Gastroesophageal sphincter (tissue), 4 donors: ENCODE data around the gene TGFB1I1. TPM values are rescaled to one million over a fixed set of nuclear protein-coding genes. Genes with fewer than 3 reads are reported as not detected.
"Not testable (repeated sequence)": the region's sequence is repeated elsewhere in the genome, so short reads cannot be mapped to it uniquely, and the experiment has no call there.

Experiments used
- ATAC-seq: fragments of 150-250 bp; one replicate; pipeline ENCODE4 v1.9.1; 2016; ENCODE audit warnings: mild to moderate bottlenecking, moderate library complexity
- H3K27ac ChIP-seq, 4 donors: fragments of 200-600 bp; sonication (generic) in 3 of 4; 1 replicate in 3 of 4; 2 replicates in 1 of 4; pipeline ENCODE4 v1.5.1; 2016 to 2019
- H3K27me3 ChIP-seq: fragments of 200-600 bp; sonication (generic); one replicate; pipeline ENCODE4 v1.5.1; 2019
- H3K36me3 ChIP-seq, 2 donors: fragments of 200-600 bp; sonication (generic); one replicate each; pipeline ENCODE4 v1.5.1; 2019; ENCODE audit warnings: control low read depth in 1 of 2
- H3K4me1 ChIP-seq, 3 donors: fragments of 200-600 bp; sonication (generic); 1 replicate in 2 of 3; 2 replicates in 1 of 3; pipeline ENCODE4 v1.5.1; 2016 to 2019; ENCODE audit warnings: control low read depth in 2 of 3
- H3K4me3 ChIP-seq, 2 donors: fragments of 200-600 bp; sonication (generic); one replicate each; pipeline ENCODE4 v1.5.1; 2019; ENCODE audit warnings: mild to moderate bottlenecking in 1 of 2, moderate library complexity in 1 of 2
- H3K9me3 ChIP-seq, 3 donors: fragments of 200-600 bp; sonication (generic); one replicate each; pipeline ENCODE4 v1.5.1; 2017 to 2019; ENCODE audit warnings: control low read depth in 2 of 3
- CTCF ChIP-seq, 4 experiments: fragments of 200-600 bp in 2 of 4; fragments of 450-650 bp in 2 of 4; sonication (generic) in 1 of 4; IDR thresholded peaks; one replicate each; pipeline ENCODE4 v1.5.1; 2017 to 2019; ENCODE audit warnings: antibody characterized with exemption in 4 of 4, mild to moderate bottlenecking in 2 of 4, moderate library complexity in 2 of 4
- EP300 ChIP-seq: sonication (generic); formaldehyde crosslinking; IDR thresholded peaks from one replicate; pipeline ENCODE4 v1.6.1; 2017; ENCODE audit warnings: antibody characterized with exemption, mild to moderate bottlenecking
- POLR2A ChIP-seq, 2 donors: fragments of 450-650 bp; IDR thresholded peaks; one replicate each; pipeline ENCODE4 v1.6.1; 2017; ENCODE audit warnings: antibody characterized with exemption in 2 of 2, mild to moderate bottlenecking in 2 of 2, moderate library complexity in 1 of 2
- POLR2AphosphoS5 ChIP-seq: sonication (generic); formaldehyde crosslinking; IDR thresholded peaks from one replicate; pipeline ENCODE4 v1.6.1; 2017; ENCODE audit warnings: antibody characterized with exemption
- WGBS, 2 donors: methylation state at CpG; one replicate each; pipeline ENCODE4 v1.1.5; 2018; ENCODE audit warnings: low coverage in 1 of 2; 5-methylcytosine and 5-hydroxymethylcytosine counted together
- total RNA-seq, 4 donors: library from RNA; depleted of rRNA; stranded (reverse); fragments of >200 nt; gene quantifications; one replicate each; pipeline ENCODE4 v1.1.0, GENCODE V29; 2016

Gene TGFB1I1
- total RNA-seq, 4 donors from 2014 or later, result 157 to 438 (median 211) TPM

DNA sequence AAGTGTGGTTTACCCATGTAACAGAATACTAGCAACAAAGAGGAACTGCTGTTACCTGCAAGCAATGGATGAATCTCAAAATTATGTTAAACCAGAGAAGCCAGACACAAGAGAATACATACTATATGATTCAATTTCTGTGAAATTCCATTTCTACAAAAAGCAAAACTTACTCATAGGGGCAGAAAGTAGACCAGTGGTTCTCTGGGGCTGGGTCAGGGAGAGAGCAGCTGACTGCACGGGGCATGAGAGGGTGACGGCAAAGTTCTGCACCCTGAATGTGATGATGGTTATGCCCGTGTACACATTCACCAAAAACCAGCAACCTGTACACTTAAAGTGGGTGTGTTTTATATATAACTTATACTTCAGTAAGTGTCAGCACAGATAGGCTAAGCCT is 32.4 kb upstream of the TGFB1I1 start:
- Histone ChIP-seq H3K4me3 (no peak overlapping the region), H3K36me3 (peaks cover 0 to 14% of the 10 kb centered on the region in 2 donors), H3K27ac (no peak overlapping the region), H3K9me3 (no peaks in the 10 kb centered on the region), H3K4me1 (peaks cover 0 to 18% (median 0%) of the 10 kb centered on the region in 3 donors), H3K27me3 (no peaks in the 10 kb centered on the region)
- no peak for ATAC-seq
- WGBS, 2 donors, result 74 to 83% methylated on average over 3 of the region's 3 CpGs
- no peak for TF ChIP-seq EP300
- no peak for TF ChIP-seq POLR2A (IDR thresholded peaks at IDR 0.05)
- TF ChIP-seq POLR2AphosphoS5, result no peak
- no peak for TF ChIP-seq CTCF (IDR thresholded peaks at IDR 0.05)

DNA sequence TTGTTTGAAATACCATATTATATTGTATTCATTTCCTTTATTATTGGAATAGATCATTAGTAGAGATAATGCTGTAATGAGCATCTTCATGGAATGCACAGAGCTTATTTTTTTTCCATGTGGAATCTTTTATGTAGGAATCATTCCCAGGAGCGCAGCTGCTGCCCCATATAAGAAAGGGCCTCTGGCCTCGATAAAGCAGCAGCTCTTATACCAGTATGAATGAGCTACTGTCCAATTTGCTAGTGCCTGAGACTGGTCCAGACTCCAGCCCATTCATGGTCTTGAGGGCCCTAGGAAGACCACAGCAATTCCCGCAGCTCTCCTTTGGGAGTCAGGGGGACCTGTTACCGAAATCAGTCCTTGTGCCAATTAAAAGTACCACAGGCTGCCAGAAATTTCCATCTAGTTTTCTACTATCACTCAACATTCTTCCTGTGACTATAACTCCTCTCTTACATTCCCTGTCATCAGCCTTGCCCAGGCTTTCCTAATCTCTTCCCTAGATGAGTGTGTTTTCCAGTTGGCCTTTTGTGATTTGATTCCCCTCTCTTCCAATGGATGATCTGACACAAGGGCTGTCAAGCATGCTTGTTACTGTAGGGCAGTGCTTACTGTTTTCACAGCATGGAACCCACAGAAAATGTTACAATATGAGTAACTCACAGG is 31.3 kb upstream of the TGFB1I1 start:
- no peak for TF ChIP-seq EP300
- TF ChIP-seq POLR2A (IDR thresholded peaks at IDR 0.05), result no peak
- TF ChIP-seq CTCF (IDR thresholded peaks at IDR 0.05), result no peak
- TF ChIP-seq POLR2AphosphoS5, result no peak
- Histone ChIP-seq H3K9me3 (no peaks in the 10 kb centered on the region), H3K4me3 (no peak overlapping the region), H3K27me3 (no peaks in the 10 kb centered on the region), H3K4me1 (peaks cover 0 to 18% (median 0%) of the 10 kb centered on the region in 3 donors), H3K36me3 (peaks cover 0 to 12% of the 10 kb centered on the region in 2 donors), H3K27ac (no peak overlapping the region)
- WGBS, 2 donors, result 45 to 57% methylated on average over 4 of the region's 4 CpGs
- no peak for ATAC-seq

- Histone ChIP-seq H3K36me3 (no peaks in the 10 kb centered on the region), H3K27ac (peak overlapping the region in 2 of 4 donors; percentile 93 to 94), H3K27me3 (no peaks in the 10 kb centered on the region), H3K9me3 (no peaks in the 10 kb centered on the region), H3K4me3 (peak overlapping the region; percentile 79 to 82), H3K4me1 (peaks cover 0 to 18% (median 0%) of the 10 kb centered on the region in 3 donors)
- TF ChIP-seq POLR2A (IDR thresholded peaks at IDR 0.05) (no peak), CTCF (IDR thresholded peaks at IDR 0.05) (no peak), POLR2AphosphoS5 (no peak), EP300 (no peak)
- ATAC-seq, result no peak
- WGBS, 2 donors, result 65 to 67% methylated on average over 15 to 24 of the region's 34 CpGs
These were observed 30.0 kb upstream of the TGFB1I1 start for GRCh38 chr16:31441956-31442355.

DNA sequence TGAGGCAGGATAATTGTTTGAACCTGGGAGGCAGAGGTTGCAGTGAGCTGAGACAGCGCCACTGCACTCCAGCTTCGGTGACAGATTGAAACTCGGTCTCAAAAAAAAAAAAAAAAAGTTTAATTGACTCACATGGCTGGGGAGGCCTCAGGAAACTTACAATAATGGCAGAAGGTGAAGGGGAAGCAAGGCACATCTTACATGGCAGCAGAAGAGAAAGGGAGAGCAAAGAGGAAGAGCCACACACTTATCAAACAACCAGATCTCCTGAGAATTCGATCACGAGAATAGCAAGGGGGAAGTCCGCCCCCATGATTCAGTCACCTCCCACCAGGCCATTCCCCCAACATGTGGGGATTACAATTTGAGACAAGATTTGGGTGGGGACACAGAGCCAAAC is 26.0 kb upstream of the TGFB1I1 start:
- not testable (repeated sequence) for H3K36me3 ChIP-seq, H3K27ac ChIP-seq, H3K27me3 ChIP-seq, H3K4me3 ChIP-seq, ATAC-seq, H3K9me3 ChIP-seq
- H3K4me1 ChIP-seq, result peaks cover 0 to 19% (median 0%) of the 10 kb centered on the region in 3 donors
- WGBS, 2 donors, result 69 to 85% methylated on average over 5 to 6 of the region's 6 CpGs

DNA sequence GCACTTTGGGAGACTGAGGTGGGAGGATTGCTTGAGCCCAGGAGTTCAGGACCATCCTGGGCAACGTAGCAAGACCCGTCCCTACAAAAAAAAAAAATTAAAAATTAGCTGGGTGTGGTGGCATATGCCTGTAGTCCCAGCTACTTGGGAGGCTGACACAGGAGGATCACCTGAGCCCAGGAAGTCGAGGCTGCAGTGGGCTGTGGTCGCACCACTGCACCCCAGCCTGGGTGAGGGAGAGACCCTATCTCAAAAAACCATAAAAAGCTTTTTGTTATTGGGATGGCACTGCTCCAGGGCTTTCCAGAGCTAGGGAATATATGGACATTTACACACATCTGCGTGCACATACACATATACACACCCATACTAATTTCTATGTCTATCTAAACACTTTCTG is 20.8 kb upstream of the TGFB1I1 start:
- H3K9me3 ChIP-seq, result no peaks in the 10 kb centered on the region
- H3K4me3 ChIP-seq, result no peak overlapping the region
- no peak for ATAC-seq
- WGBS, 2 donors, result 75 to 89% methylated on average over 3 of the region's 5 CpGs
- H3K27me3 ChIP-seq, result no peaks in the 10 kb centered on the region
- H3K36me3 ChIP-seq, result no peaks in the 10 kb centered on the region
- TF ChIP-seq POLR2A (IDR thresholded peaks at IDR 0.05) (no peak), POLR2AphosphoS5 (no peak), CTCF (IDR thresholded peaks at IDR 0.05) (no peak), EP300 (no peak)
- peaks cover 0 to 53% (median 39%) of the 10 kb centered on the region in 3 donors for H3K4me1 ChIP-seq
- H3K27ac ChIP-seq, result peak overlapping the region in 3 of 4 donors; percentile 29 to 69 (median 58)
